Common myeloid progenitor, CD34-positive (primary cell): ENCODE results near the gene STAT5B.
"Not testable (repeated sequence)": the region's sequence is repeated elsewhere in the genome, so short reads cannot be mapped to it uniquely, and the experiment has no call there.

Source experiments
- CTCF ChIA-PET: fragments of 350-600 bp; sonication (Branson Sonifier 250); formaldehyde crosslinking; loops from one replicate; lab custom pipeline; 2021; ENCODE audit warnings: antibody characterized with exemption; lab: Charles Lee
- POLR2A ChIA-PET: fragments of 350-600 bp; sonication (Branson Sonifier 250); formaldehyde crosslinking; loops from one replicate; lab custom pipeline; 2021; ENCODE audit warnings: antibody characterized with exemption; lab: Charles Lee
- DNase-seq, 3 donors: peaks; one replicate each; pipeline versions ENCODE4 v3.0.0 to v3.0.0-alpha.2; 2013
- H3K27ac ChIP-seq, 2 experiments: 1 replicate in 1 of 2; 2 replicates in 1 of 2; pipeline ENCODE4 v1.7.0; 2013; ENCODE audit warnings: inconsistent platforms in 2 of 2, low read length in 2 of 2, mild to moderate bottlenecking in 2 of 2, low read depth in 1 of 2, moderate library complexity in 1 of 2; ENCODE audit not compliant: severe bottlenecking in 2 of 2, insufficient read depth in 1 of 2, poor library complexity in 1 of 2
- H3K27me3 ChIP-seq, 5 experiments: replicated peaks in 2 of 5; 1 replicate in 3 of 5; 2 replicates in 2 of 5; pipeline versions ENCODE4 v1.6.1 to v1.7.0; 2013; ENCODE audit warnings: low read length in 4 of 5, mild to moderate bottlenecking in 2 of 5, moderate library complexity in 2 of 5, inconsistent platforms in 1 of 5; ENCODE audit not compliant: insufficient read depth in 5 of 5, control insufficient read depth in 4 of 5
- H3K36me3 ChIP-seq, 4 experiments: 1 replicate in 2 of 4; 2 replicates in 2 of 4; pipeline versions ENCODE4 v1.6.1 to v1.7.0; 2013; ENCODE audit warnings: low read length in 3 of 4, control low read depth in 1 of 4, mild to moderate bottlenecking in 1 of 4; ENCODE audit not compliant: control insufficient read depth in 4 of 4, insufficient read depth in 4 of 4
- H3K4me1 ChIP-seq, 4 experiments: 1 replicate in 3 of 4; 2 replicates in 1 of 4; pipeline versions ENCODE4 v1.6.1 to v1.7.1; 2013; ENCODE audit warnings: low read length in 3 of 4, mild to moderate bottlenecking in 3 of 4, control low read depth in 1 of 4, inconsistent platforms in 1 of 4, moderate library complexity in 1 of 4; ENCODE audit not compliant: control insufficient read depth in 4 of 4, insufficient read depth in 4 of 4; ENCODE audit errors: control extremely low read depth in 1 of 4
- H3K4me3 ChIP-seq, 7 experiments: 1 replicate in 4 of 7; 2 replicates in 3 of 7; pipeline versions ENCODE4 v1.5.1 to v1.7.0; 2013; ENCODE audit warnings: mild to moderate bottlenecking in 7 of 7, low read length in 6 of 7, moderate library complexity in 6 of 7, inconsistent platforms in 2 of 7, low read depth in 2 of 7, control low read depth in 1 of 7; ENCODE audit not compliant: insufficient read depth in 4 of 7, control insufficient read depth in 1 of 7; ENCODE audit errors: extremely low read depth in 1 of 7
- H3K9me3 ChIP-seq, 5 experiments: 1 replicate in 4 of 5; 2 replicates in 1 of 5; pipeline versions ENCODE4 v1.6.1 to v1.7.1; 2013; ENCODE audit warnings: low read length in 4 of 5, mild to moderate bottlenecking in 2 of 5, inconsistent platforms in 1 of 5, low read depth in 1 of 5, moderate library complexity in 1 of 5; ENCODE audit not compliant: control insufficient read depth in 4 of 5, insufficient read depth in 2 of 5; ENCODE audit errors: control extremely low read depth in 1 of 5
- WGBS: methylation state at CpG from one replicate; pipeline ENCODE4 v1.1.5; 2013; ENCODE audit not compliant: insufficient coverage; 5-methylcytosine and 5-hydroxymethylcytosine counted together

The STAT5B gene

GRCh38 chr17:42225646-42226045 is 50.5 kb downstream of the STAT5B start:
- Histone ChIP-seq H3K27me3 (no peaks in the 10 kb centered on the region), H3K4me1 (peaks cover 0 to 33% (median 3%) of the 10 kb centered on the region in 4 experiments), H3K27ac (no peak overlapping the region), H3K4me3 (peak overlapping the region in 1 of 7 experiments; percentile 5), H3K36me3 (peaks cover 11 to 40% (median 20%) of the 10 kb centered on the region in 4 experiments), H3K9me3 (no peaks in the 10 kb centered on the region)
- CTCF ChIA-PET = interaction anchor here (1.2 to 5.4 kb wide), 2 partner anchors 23 to 69 kb away, joined by 4 to 66 read pairs; no protein-coding TSS in a partner anchor
- DNase-seq = peak; percentile 50 to 83 (median 68)
- 7% methylated on average over 4 of the region's 5 CpGs for WGBS
- POLR2A ChIA-PET = no interaction called here

- H3K36me3 ChIP-seq = peaks cover 11 to 40% (median 26%) of the 10 kb centered on the region in 4 experiments
- H3K27me3 ChIP-seq = no peaks in the 10 kb centered on the region
- ChIA-PET CTCF (interaction anchor here (0.7 to 5.4 kb wide), 7 partner anchors 19 to 69 kb away, joined by 3 to 66 read pairs (median 5); partner anchors contain the start of gene STAT5A), POLR2A (interaction anchor here (0.6 kb wide), 1 partner anchor 33 kb away, joined by 3 read pairs; no protein-coding TSS in a partner anchor)
- peaks cover 0 to 33% (median 3%) of the 10 kb centered on the region in 4 experiments for H3K4me1 ChIP-seq
- no peak overlapping the region for H3K4me3 ChIP-seq
- no peaks in the 10 kb centered on the region for H3K9me3 ChIP-seq
- H3K27ac ChIP-seq = no peak overlapping the region
- DNase-seq = no peak
- 100% methylated on average over 5 of the region's 6 CpGs for WGBS
Observed at GRCh38 chr17:42224651-42225050, 51.5 kb downstream of the STAT5B start.

- Histone ChIP-seq H3K36me3 (peaks cover 13 to 51% (median 31%) of the 10 kb centered on the region in 4 experiments), H3K27me3 (no peaks in the 10 kb centered on the region), H3K4me3 (no peak overlapping the region), H3K27ac (no peak overlapping the region), H3K4me1 (peaks cover 0 to 22% (median 3%) of the 10 kb centered on the region in 4 experiments), H3K9me3 (no peaks in the 10 kb centered on the region)
- DNase-seq = peak; percentile 78 to 90 (median 86)
- CTCF ChIA-PET = interaction anchor here (0.6 to 5.4 kb wide), 43 partner anchors 8 to 307 kb away, joined by 3 to 66 read pairs (median 5); partner anchors contain the start of gene STAT5A
- WGBS = 50% methylated on average over 2 of the region's 3 CpGs
- POLR2A ChIA-PET = interaction anchor here (0.6 to 2.2 kb wide), 5 partner anchors 54 to 182 kb away, joined by 4 to 30 read pairs (median 5); partner anchors contain the start of genes STAT5A and STAT5B
Observed at GRCh38 chr17:42221886-42222745, 54.1 kb downstream of the STAT5B start.

- H3K4me3 ChIP-seq, H3K27ac ChIP-seq, H3K4me1 ChIP-seq, H3K9me3 ChIP-seq, POLR2A ChIA-PET, CTCF ChIA-PET, DNase-seq, H3K27me3 ChIP-seq: not testable (repeated sequence)
- no CpG with 5 or more reads among the region's 17 CpGs for WGBS
- H3K36me3 ChIP-seq = peaks cover 19 to 69% (median 42%) of the 10 kb centered on the region in 4 experiments
Observed at GRCh38 chr17:42219280-42219679, 56.9 kb downstream of the STAT5B start.

GRCh38 chr17:42214156-42214555 is 62.0 kb downstream of the STAT5B start:
- 94% methylated on average over 2 of the region's 2 CpGs for WGBS
- no peaks in the 10 kb centered on the region for H3K27me3 ChIP-seq
- no peaks in the 10 kb centered on the region for H3K9me3 ChIP-seq
- H3K36me3 ChIP-seq = peaks cover 30 to 83% (median 52%) of the 10 kb centered on the region in 4 experiments
- H3K27ac ChIP-seq = no peak overlapping the region
- no peak overlapping the region for H3K4me3 ChIP-seq
- no peaks in the 10 kb centered on the region for H3K4me1 ChIP-seq
- ChIA-PET CTCF (interaction anchor here (0.6 to 2.8 kb wide), 5 partner anchors 9 to 193 kb away, joined by 3 to 23 read pairs (median 3); no protein-coding TSS in a partner anchor), POLR2A (no interaction called here)
- no peak for DNase-seq

- Histone ChIP-seq H3K4me1 (no peaks in the 10 kb centered on the region), H3K36me3 (peaks cover 29 to 88% (median 54%) of the 10 kb centered on the region in 4 experiments), H3K27me3 (no peaks in the 10 kb centered on the region), H3K9me3 (no peaks in the 10 kb centered on the region), H3K27ac (no peak overlapping the region), H3K4me3 (no peak overlapping the region)
- DNase-seq = no peak
- WGBS = 97% methylated on average over 4 of the region's 7 CpGs
- ChIA-PET CTCF (interaction anchor here (1.4 to 2.8 kb wide), 2 partner anchors 10 to 82 kb away, joined by 3 to 23 read pairs; no protein-coding TSS in a partner anchor), POLR2A (no interaction called here)
Observed at GRCh38 chr17:42212382-42212781, 63.8 kb downstream of the STAT5B start.
